HepG2 (cell line): ENCODE results near the gene MYH15. TPM values are rescaled to one million over a fixed set of nuclear protein-coding genes. Genes with fewer than 3 reads are reported as not detected.

Source experiments
- ATAC-seq: fragments of 200-7000 bp; cut with Tn5 transposase; 3 replicates; pipeline ENCODE4 v1.9.1; 2020; ENCODE audit warnings: mild to moderate bottlenecking, moderate library complexity
- BruUV-seq: library from RNA; stranded (reverse); fragments of 400-500 nt; replicated peaks from 2 replicates; lab custom pipeline; 2021; lab: Mats Ljungman, UMichigan
- CTCF ChIA-PET: fragments of 300-600 bp; formaldehyde crosslinking; extraction: SDS; loops from one replicate; lab custom pipeline; 2021; ENCODE audit warnings: low total read pairs, inconsistent platforms, low intra/inter-chr PET ratio; lab: Yijun Ruan, JAX
- POLR2A ChIA-PET: fragments of 350-600 bp; sonication (Branson Sonifier 250); formaldehyde crosslinking; loops from one replicate; lab custom pipeline; 2020; ENCODE audit warnings: antibody characterized with exemption, inconsistent platforms; lab: Yijun Ruan, JAX
- DNase-seq: peaks from one replicate; pipeline ENCODE4 v3.0.0-alpha.2; 2015; ENCODE audit warnings: low spot score
- FAIRE-seq: peaks from 3 replicates; lab custom pipeline; 2011; peaks lifted over from hg19 to GRCh38; lab: Jason Lieb, UNC
- H2AFZ ChIP-seq: one replicate; pipeline ENCODE4 v1.6.1; 2011; ENCODE audit warnings: low read length, inconsistent platforms
- H3K27ac ChIP-seq: fragments of 300-600 bp; 3 replicates; pipeline ENCODE4 v1.8.0; 2011; ENCODE audit warnings: mixed run types, mild to moderate bottlenecking, mixed read lengths, low read length, inconsistent platforms; ENCODE audit not compliant: insufficient read depth; ENCODE audit errors: extremely low read length
- H3K27me3 ChIP-seq, 2 experiments: fragments of 200-600 bp in 1 of 2; 2 replicates in 1 of 2; 3 replicates in 1 of 2; pipeline versions ENCODE4 v1.6.0 to v1.8.0; 2011; ENCODE audit warnings: low read length in 2 of 2, mild to moderate bottlenecking in 2 of 2, moderate library complexity in 2 of 2, inconsistent platforms in 1 of 2; ENCODE audit not compliant: insufficient read depth in 2 of 2, control insufficient read depth in 1 of 2
- H3K36me3 ChIP-seq, 2 experiments: fragments of 200-600 bp in 1 of 2; replicated peaks in 1 of 2; 2 replicates in 1 of 2; 3 replicates in 1 of 2; pipeline versions ENCODE4 v1.5.1 to v1.8.0; 2011; ENCODE audit warnings: low read length in 2 of 2, inconsistent platforms in 1 of 2; ENCODE audit not compliant: insufficient read depth in 2 of 2, control insufficient read depth in 1 of 2
- H3K4me1 ChIP-seq: 2 replicates; pipeline ENCODE4 v1.5.1; 2012; ENCODE audit warnings: low read length, inconsistent platforms; ENCODE audit not compliant: insufficient read depth
- H3K4me2 ChIP-seq: 2 replicates; pipeline ENCODE4 v1.6.0; 2011; ENCODE audit warnings: low read depth, low read length, inconsistent platforms
- H3K4me3 ChIP-seq, 3 experiments: fragments of 200-600 bp in 1 of 3; sonication (generic), shearing (Covaris generic) in 1 of 3; replicated peaks in 1 of 3; 2 replicates each; pipeline ENCODE4 v1.5.1; 2011 to 2016; ENCODE audit warnings: low read length in 3 of 3, inconsistent platforms in 2 of 3, low read depth in 2 of 3, mild to moderate bottlenecking in 2 of 3, control low read depth in 1 of 3, mixed read lengths in 1 of 3; ENCODE audit not compliant: insufficient read depth in 1 of 3
- H3K79me2 ChIP-seq: one replicate; pipeline ENCODE4 v1.6.1; 2011; ENCODE audit warnings: low read length, inconsistent platforms; ENCODE audit not compliant: insufficient read depth
- H3K9ac ChIP-seq: 2 replicates; pipeline ENCODE4 v1.6.0; 2011; ENCODE audit warnings: mild to moderate bottlenecking, low read depth, low read length, inconsistent platforms; ENCODE audit not compliant: insufficient read depth
- H3K9me3 ChIP-seq: 2 replicates; pipeline ENCODE4 v1.5.1; 2012; ENCODE audit warnings: mild to moderate bottlenecking, low read length
- H4K20me1 ChIP-seq: 2 replicates; pipeline ENCODE4 v1.6.0; 2011; ENCODE audit warnings: inconsistent platforms, mild to moderate bottlenecking, low read length, moderate library complexity; ENCODE audit not compliant: insufficient read depth
- ARID4A ChIP-seq: sonication (generic); formaldehyde crosslinking; IDR thresholded peaks from 2 replicates; pipeline ENCODE4 v1.5.0; 2020; ENCODE audit warnings: mild to moderate bottlenecking, missing genetic modification reagents, borderline replicate concordance
- BORCS8-MEF2B ChIP-seq: sonication (generic); formaldehyde crosslinking; IDR thresholded peaks from 2 replicates; pipeline ENCODE4 v1.8.0; 2022; ENCODE audit warnings: mild to moderate bottlenecking, missing genetic modification reagents
- FOXJ3 ChIP-seq: sonication (generic); formaldehyde crosslinking; IDR thresholded peaks from 2 replicates; pipeline ENCODE4 v1.4.0; 2020; ENCODE audit warnings: missing genetic modification reagents, mild to moderate bottlenecking, borderline replicate concordance
- FOXP4 ChIP-seq: sonication (generic); formaldehyde crosslinking; IDR thresholded peaks from 2 replicates; pipeline ENCODE4 v1.4.0; 2020; ENCODE audit warnings: missing genetic modification reagents
- HHEX ChIP-seq: IDR thresholded peaks from 2 replicates; pipeline ENCODE4 v1.6.1; 2016; ENCODE audit warnings: control low read depth
- KDM6A ChIP-seq: IDR thresholded peaks from 2 replicates; pipeline ENCODE4 v1.6.1; 2016; ENCODE audit warnings: low read depth
- ZNF615 ChIP-seq: sonication (generic); formaldehyde crosslinking; IDR thresholded peaks from 2 replicates; pipeline ENCODE4 v1.5.0; 2020; ENCODE audit warnings: mild to moderate bottlenecking, missing genetic modification reagents, borderline replicate concordance
- ZSCAN21 ChIP-seq: sonication (generic); formaldehyde crosslinking; IDR thresholded peaks from 2 replicates; pipeline ENCODE4 v1.8.0; 2022; ENCODE audit warnings: mild to moderate bottlenecking, missing genetic modification reagents, moderate library complexity, borderline replicate concordance
- in situ Hi-C: cut with HindIII; loops from 2 replicates; pipeline ENCODE4 v1.10.0; 2017; ENCODE audit warnings: low pct_unique_long_range_greater_than_20kb; ENCODE audit not compliant: extremely low pct_ligation_motif_present
- intact Hi-C: fragments of 100-400 bp; cut with micrococcal nuclease; formaldehyde crosslinking; loops from one replicate; pipeline ENCODE4 v1.10.0; 2022; ENCODE audit not compliant: unreplicated experiment
- polyA plus RNA-seq, 8 experiments: library from polyadenylated mRNA; depleted of rRNA in 3 of 8; stranded (reverse) in 7 of 8; unstranded in 1 of 8; fragments of >200 nt; fragmentation: Illumina TruSeq in 4 of 8; extraction: Trizol in 4 of 8; gene quantifications; 2 replicates each; pipeline versions ENCODE4 v1.2.1 to v1.2.3, GENCODE V29; 2011 to 2016; ENCODE audit warnings: low read depth in 4 of 8, missing spikeins in 1 of 8, mixed read lengths in 1 of 8; ENCODE audit not compliant: insufficient read depth in 1 of 8
- total RNA-seq, 5 experiments: library from RNA; depleted of rRNA; stranded (reverse); fragments of >200 nt; fragmentation: Illumina TruSeq; extraction: Trizol; gene quantifications; 2 replicates each; pipeline ENCODE4 v1.2.3, GENCODE V29; 2016; ENCODE audit warnings: low read depth in 1 of 5
- TF ChIP-seq, protein P1 (sequence below): sonication (generic); formaldehyde crosslinking; IDR thresholded peaks from 2 replicates; pipeline ENCODE4 v1.4.0; 2020; ENCODE audit warnings: mild to moderate bottlenecking, missing genetic modification reagents

Gene MYH15
- total and polyA plus RNA-seq, 2 of the 13 experiments (the other 11 are each of a cell fraction or from before 2014, with no cell fraction given) = 0.03 to 0.09 TPM

- no peak for FAIRE-seq
- H2AFZ ChIP-seq = no peak overlapping the region
- ATAC-seq = no peak
- in situ Hi-C loops (no loop called here), intact Hi-C loops (loop anchor here (10.0 kb wide), 1 partner anchor 379 kb away; the partner anchor contains the start of gene CD47)
- no peaks in the 10 kb centered on the region for H3K4me1 ChIP-seq
- no peaks in the 10 kb centered on the region for H3K36me3 ChIP-seq
- no peak for DNase-seq
- ChIA-PET POLR2A (no interaction called here), CTCF (no interaction called here)
- BruUV-seq = no TSS peak
- no peaks in the 10 kb centered on the region for H3K79me2 ChIP-seq
- H3K4me2 ChIP-seq = no peak overlapping the region
- no peak overlapping the region for H3K9ac ChIP-seq
- TF ChIP-seq FOXP4 (CRISPR knock-in tag) (no peak), ZSCAN21 (CRISPR knock-in tag) (no peak), ZNF615 (no peak), BORCS8-MEF2B (CRISPR knock-in tag) (no peak), ARID4A (CRISPR knock-in tag) (no peak), KDM6A (CRISPR knock-in tag) (no peak), HHEX (CRISPR knock-in tag) (no peak), FOXJ3 (CRISPR knock-in tag) (no peak)
- TF ChIP-seq, protein P1, sequence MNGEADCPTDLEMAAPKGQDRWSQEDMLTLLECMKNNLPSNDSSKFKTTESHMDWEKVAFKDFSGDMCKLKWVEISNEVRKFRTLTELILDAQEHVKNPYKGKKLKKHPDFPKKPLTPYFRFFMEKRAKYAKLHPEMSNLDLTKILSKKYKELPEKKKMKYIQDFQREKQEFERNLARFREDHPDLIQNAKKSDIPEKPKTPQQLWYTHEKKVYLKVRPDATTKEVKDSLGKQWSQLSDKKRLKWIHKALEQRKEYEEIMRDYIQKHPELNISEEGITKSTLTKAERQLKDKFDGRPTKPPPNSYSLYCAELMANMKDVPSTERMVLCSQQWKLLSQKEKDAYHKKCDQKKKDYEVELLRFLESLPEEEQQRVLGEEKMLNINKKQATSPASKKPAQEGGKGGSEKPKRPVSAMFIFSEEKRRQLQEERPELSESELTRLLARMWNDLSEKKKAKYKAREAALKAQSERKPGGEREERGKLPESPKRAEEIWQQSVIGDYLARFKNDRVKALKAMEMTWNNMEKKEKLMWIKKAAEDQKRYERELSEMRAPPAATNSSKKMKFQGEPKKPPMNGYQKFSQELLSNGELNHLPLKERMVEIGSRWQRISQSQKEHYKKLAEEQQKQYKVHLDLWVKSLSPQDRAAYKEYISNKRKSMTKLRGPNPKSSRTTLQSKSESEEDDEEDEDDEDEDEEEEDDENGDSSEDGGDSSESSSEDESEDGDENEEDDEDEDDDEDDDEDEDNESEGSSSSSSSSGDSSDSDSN (CRISPR knock-in tag) = no peak
- no peaks in the 10 kb centered on the region; a peak in 1 of 5 replicates for H3K27me3 ChIP-seq
- no peaks in the 10 kb centered on the region for H3K9me3 ChIP-seq
- no peak overlapping the region for H3K27ac ChIP-seq
- H4K20me1 ChIP-seq = no peaks in the 10 kb centered on the region
- H3K4me3 ChIP-seq = no peak overlapping the region
These were observed 36.7 kb downstream of the MYH15 start for GRCh38 chr3:108473711-108474110.
